GOT3 (cell line): ENCODE measurements around the gene MPPED1.

Experiments used
- DNase-seq: peaks from one replicate; lab custom pipeline; 2025; ENCODE audit warnings: mixed read lengths; lab: John Stamatoyannopoulos, UW

Gene MPPED1

GRCh38 chr22:43477966-43478365, 66.2 kb downstream of the MPPED1 start:
- DNase-seq = no peak

GRCh38 chr22:43478621-43479300, 66.9 kb downstream of the MPPED1 start:
- no peak for DNase-seq

GRCh38 chr22:43479301-43479950, 67.6 kb downstream of the MPPED1 start:
- DNase-seq = no peak

- no peak for DNase-seq
These were observed 68.1 kb downstream of the MPPED1 start for GRCh38 chr22:43479962-43480361.

DNA sequence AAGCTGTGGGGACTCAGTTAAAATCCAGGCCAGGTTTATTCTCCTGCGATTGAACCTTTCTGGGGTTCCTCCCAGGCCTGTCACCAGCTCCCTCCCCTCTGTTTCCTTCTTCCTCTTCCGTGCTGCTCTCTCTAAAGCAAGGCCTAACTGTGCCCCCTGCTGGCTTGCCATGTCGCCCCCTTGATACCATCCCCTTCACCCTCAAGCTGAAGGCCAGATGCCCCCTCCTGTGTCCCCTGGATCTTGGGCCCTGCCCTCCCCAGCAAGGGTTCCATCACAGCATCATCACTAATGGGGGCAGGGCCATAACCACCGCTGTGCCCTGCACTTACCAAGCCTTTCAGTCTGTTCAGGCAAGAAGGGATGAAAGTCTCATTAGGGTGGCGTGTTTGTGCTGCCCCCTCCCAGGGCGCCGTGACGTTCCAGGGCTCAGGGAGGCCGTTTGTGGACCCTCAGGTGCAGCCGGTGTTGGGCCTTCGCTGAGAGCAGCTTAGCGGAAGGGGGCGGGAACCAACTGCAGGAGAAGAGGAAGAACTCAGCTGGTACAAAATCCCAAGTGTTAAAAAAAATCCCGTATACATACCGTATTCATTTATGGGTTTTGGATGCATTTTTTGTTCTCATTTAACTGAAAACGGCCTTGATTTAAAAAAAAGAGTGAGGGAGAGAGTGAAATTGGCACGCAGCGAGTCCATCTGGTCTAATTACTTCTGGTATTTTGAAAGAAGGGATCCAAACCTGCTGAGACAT, 69.9 kb downstream of the MPPED1 start:
- no peak for DNase-seq

DNA sequence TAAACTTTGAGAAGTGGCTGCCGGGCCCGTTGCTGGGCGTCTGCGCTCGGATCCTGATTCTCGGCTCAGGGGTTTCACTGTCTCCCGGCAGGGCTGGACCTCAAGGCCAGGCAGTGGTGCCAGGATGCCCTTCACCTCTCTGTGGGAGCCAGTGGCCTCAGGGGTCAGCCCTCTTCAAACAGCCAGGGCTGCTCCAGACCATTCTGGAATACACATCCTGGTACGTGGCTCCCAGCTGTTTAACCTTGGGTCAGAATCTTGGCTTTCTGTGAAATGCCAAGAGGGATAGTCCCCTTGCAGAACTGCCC, 70.5 kb downstream of the MPPED1 start:
- no peak for DNase-seq

- DNase-seq = no peak
These were observed 71.5 kb downstream of the MPPED1 start for GRCh38 chr22:43483266-43483665.

DNA sequence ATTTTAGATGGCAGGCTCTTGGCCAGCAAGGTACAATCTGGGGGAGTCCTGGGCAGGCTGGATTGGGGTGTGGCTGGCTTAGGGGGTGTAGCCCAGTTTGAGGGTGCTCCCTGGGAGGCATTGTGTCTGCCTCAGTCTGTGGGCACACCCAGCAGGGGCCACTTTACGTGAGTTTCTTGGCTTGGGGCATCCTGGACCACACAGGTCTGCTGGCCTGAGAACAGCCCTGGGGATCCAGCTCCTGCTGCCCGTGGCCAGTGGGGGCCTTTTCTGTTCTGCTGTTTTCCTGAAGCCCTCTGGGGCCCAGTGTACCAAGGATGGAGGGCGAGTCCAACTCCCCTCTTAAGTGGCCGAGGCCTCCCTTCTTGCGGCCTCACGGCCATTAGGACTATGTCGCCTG, 71.9 kb downstream of the MPPED1 start:
- DNase-seq = no peak

- no peak for DNase-seq
These were observed 72.4 kb downstream of the MPPED1 start for GRCh38 chr22:43484227-43484626.

DNA sequence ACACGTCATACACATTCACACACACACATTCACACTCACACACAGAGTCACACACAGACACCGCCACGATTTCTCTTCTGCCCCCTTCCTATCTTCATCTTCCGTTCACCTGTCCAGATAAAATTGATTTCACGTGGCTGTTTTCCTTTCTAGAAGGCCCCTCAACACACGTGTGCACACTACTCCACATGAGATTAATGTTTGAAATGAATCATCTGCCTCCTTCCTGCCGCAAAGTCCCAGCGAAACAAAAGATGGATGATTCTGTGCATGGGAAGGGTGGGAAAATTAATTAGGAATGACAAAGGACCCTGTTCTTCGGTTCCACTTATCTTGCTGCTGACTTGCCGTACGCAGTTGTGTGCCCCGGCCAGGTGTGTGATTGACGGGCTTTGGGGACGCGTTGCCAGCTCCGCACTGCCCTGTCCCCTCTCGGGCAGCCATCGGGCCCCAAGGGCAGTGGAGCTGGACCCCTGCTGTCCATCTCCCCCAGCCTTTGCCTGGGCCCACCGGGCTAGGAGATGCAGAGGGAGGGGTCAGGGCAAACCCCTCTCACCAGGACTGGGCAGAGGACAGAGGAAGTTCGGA, 73.8 kb downstream of the MPPED1 start:
- no peak for DNase-seq

DNA sequence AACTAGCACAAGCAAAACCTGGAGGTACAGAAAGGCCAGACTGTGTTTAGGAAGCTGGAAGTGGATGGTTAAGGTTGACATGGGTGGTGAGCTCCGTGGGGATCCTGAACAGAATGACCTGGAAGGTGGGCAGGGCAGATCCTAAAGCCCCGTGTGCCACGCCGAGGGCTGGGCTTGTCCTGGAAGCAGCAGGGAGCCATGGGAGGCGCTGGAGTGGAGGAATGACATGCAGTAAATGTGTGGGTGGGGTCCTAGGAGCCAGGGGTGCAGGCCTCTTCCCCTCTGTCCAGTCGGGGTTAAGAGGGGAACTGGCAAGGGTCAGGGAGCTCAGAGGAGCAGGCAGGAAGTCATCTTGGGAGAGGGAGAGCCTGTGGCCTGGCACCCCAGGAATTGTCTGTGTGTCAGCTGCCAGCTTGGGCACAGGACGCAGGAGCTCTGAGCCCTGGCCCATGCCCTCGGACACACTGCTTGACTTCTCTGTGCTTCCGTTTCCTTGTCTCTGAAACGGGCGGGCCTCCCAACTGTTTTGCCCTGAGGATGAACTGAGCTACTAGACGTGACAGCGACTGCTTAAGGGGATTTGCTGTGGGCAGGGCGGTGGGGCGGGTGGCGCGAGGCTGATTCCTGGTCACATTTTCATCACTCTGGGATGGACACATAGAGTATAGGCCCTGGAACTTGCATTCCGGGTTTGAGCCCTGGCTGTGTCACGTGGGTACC, 75.7 kb downstream of the MPPED1 start:
- no peak for DNase-seq

GRCh38 chr22:43488031-43488866, 76.4 kb downstream of the MPPED1 start:
- DNase-seq = no peak

- no peak for DNase-seq
These were observed 77.1 kb downstream of the MPPED1 start for GRCh38 chr22:43488937-43489336.

- no peak for DNase-seq
These were observed 78.5 kb downstream of the MPPED1 start for GRCh38 chr22:43490311-43490710.

GRCh38 chr22:43491177-43491576, 79.4 kb downstream of the MPPED1 start:
- no peak for DNase-seq

GRCh38 chr22:43491737-43492136, 79.9 kb downstream of the MPPED1 start:
- DNase-seq = no peak

- DNase-seq = no peak
These were observed 81.5 kb downstream of the MPPED1 start for GRCh38 chr22:43493297-43493696.

DNA sequence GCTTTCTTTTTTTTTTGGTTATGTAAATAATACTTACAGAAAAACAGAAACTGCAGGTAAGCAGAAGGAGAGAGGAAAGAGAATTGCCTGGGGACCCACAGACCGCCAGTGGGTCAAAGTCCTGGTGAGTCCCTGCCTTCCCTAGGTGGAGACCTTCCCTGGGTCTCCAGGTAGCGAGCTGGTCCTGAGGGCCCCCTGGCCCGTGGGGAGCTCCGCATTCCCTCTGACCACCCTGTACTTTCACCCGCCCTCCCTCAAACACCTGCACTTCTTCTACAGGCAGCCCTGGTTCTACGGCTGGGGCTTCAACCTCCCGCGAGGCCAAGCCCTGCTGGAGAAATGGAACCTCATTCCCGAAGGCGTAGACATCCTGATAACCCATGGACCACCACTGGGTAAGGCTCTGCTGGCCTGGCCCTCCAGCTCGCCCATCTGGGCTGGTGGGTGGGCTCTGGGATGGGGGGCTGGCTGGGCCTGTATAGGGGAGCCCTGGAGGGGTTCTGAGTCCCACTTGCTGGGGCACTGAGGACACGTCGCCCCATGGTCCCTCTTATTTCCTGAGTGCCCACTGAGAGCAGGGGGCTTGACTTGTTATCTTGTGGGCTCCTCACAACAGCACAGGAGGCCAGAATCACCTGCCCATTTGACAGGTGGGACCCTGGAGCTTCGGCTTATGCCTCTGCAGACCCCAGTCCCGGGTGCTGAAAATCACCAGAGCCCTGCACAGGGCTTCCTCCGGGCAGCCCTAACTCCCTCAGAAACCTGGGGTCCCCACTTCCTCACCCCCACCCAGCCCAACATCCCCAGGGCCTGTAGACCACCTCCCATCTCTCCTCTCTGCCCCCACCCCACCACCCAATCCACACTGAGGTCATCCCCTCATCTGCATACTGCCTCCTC, 86.4 kb downstream of the MPPED1 start:
- no peak for DNase-seq

GRCh38 chr22:43498856-43499253, 87.0 kb downstream of the MPPED1 start:
- DNase-seq = no peak
